K562 (cell line): Measurements from ENCODE around the gene PSAP. TPM values are rescaled to one million over a fixed set of nuclear protein-coding genes. Genes with fewer than 3 reads are reported as not detected.

Source experiments
- MAFG ChIP-seq: fragments of 450-650 bp; conservative IDR thresholded peaks from 2 replicates; pipeline ENCODE4 v1.6.1; 2016; ENCODE audit warnings: missing genetic modification characterization, missing compliant biosample characterization
- MYC ChIP-seq, 2 experiments: fragments of 250-450 bp in 1 of 2; sonication (Bioruptor Pico) in 1 of 2; IDR thresholded peaks; 2 replicates each; pipeline versions ENCODE4 v1.5.1 to v1.6.1; 2012 to 2021; ENCODE audit warnings: low read depth in 2 of 2, borderline replicate concordance in 1 of 2, improper control_type of control experiment in 1 of 2, low read length in 1 of 2, mild to moderate bottlenecking in 1 of 2, moderate library complexity in 1 of 2
- OTX1 ChIP-seq: fragments of 450-650 bp; formaldehyde crosslinking; IDR thresholded peaks from 2 replicates; pipeline ENCODE4 v1.4.0; 2022; ENCODE audit warnings: mild to moderate bottlenecking
- SPI1 ChIP-seq: IDR thresholded peaks from 2 replicates; pipeline ENCODE4 v1.6.1; 2011; ENCODE audit warnings: low read depth, low read length, control low read depth, borderline replicate concordance
- ZFP91 ChIP-seq: sonication (generic); formaldehyde crosslinking; IDR thresholded peaks from 2 replicates; pipeline ENCODE4 v1.8.0; 2022; ENCODE audit warnings: mild to moderate bottlenecking, missing genetic modification reagents
- ZHX1 ChIP-seq: fragments of 150-350 bp; conservative IDR thresholded peaks from 2 replicates; pipeline ENCODE4 v1.6.1; 2014; ENCODE audit warnings: low read length
- polyA plus RNA-seq, 8 experiments: library from polyadenylated mRNA; depleted of rRNA in 4 of 8; stranded (reverse) in 5 of 8; unstranded in 3 of 8; fragments of >200 nt; fragmentation: Nextera tagmentation in 2 of 8; fragmentation: Illumina TruSeq in 1 of 8; extraction: Ambion mirVana in 2 of 8; extraction: Trizol in 1 of 8; gene quantifications; 2 replicates each; pipeline versions ENCODE4 v1.2.1 to v1.2.3, GENCODE V29; 2011 to 2014; ENCODE audit warnings: inconsistent platforms in 1 of 8, missing spikeins in 1 of 8
- total RNA-seq, 7 experiments: library from RNA; depleted of rRNA in 6 of 7; stranded (reverse); fragments of >200 nt in 6 of 7; fragmentation: Illumina TruSeq in 2 of 7; extraction: Trizol in 2 of 7; gene quantifications; 2 replicates each; pipeline versions ENCODE4 v1.2.1 to v1.2.3, GENCODE V29; 2011 to 2021; ENCODE audit warnings: low replicate concordance in 1 of 7
- TF ChIP-seq, protein P1 (sequence below): fragments of 450-650 bp; formaldehyde crosslinking; IDR thresholded peaks from 2 replicates; pipeline ENCODE4 v1.4.0; 2020; ENCODE audit warnings: mild to moderate bottlenecking, moderate library complexity
- TF ChIP-seq, protein P2 (sequence below): sonication (generic); formaldehyde crosslinking; IDR thresholded peaks from 2 replicates; pipeline ENCODE4 v1.8.0; 2022; ENCODE audit warnings: missing genetic modification reagents, mild to moderate bottlenecking, moderate library complexity, borderline replicate concordance

Gene PSAP
- total and polyA plus RNA-seq, 9 of the 15 experiments (the other 6 are each of a cell fraction or from before 2014, with no cell fraction given), result 245 to 700 (median 429) TPM

DNA sequence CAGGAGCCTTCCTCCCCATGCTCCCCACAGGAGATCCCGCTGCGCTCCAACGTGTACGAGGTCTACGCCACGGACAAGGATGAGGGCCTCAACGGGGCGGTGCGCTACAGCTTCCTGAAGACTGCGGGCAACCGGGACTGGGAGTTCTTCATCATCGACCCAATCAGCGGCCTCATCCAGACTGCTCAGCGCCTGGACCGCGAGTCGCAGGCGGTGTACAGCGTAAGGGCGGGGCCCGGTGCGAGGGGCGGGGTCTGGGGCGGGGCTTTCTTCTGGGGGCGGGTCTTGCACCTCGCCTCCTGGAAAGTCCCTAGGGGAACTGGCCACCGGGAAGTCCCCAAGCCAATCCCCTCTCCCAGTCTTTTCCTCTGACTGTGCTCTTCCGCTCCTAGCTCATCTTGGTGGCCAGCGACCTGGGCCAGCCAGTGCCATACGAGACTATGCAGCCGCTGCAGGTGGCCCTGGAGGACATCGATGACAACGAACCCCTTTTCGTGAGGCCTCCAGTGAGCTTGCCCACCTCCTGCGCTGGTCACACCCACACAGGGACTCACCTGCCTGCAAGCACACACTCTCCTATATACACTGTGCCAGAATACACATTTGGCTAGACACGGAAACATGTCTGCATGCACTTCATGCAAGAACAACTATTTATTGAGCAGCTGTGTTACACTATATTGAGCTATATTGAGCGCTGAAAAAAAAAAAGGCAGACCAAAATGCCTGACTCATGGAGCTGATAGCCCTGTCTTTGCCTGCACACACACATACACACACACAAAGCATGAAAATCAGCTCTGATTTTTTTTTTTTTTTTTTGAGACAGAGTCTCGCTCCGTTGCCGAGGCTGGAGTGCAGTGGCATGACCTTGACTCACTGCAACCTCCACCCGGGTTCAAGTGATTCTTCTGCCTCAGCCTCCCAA lies 45.0 kb downstream of the PSAP start (continued):
- peak; percentile 75 for TF ChIP-seq MAFG
- TF ChIP-seq, protein P1, sequence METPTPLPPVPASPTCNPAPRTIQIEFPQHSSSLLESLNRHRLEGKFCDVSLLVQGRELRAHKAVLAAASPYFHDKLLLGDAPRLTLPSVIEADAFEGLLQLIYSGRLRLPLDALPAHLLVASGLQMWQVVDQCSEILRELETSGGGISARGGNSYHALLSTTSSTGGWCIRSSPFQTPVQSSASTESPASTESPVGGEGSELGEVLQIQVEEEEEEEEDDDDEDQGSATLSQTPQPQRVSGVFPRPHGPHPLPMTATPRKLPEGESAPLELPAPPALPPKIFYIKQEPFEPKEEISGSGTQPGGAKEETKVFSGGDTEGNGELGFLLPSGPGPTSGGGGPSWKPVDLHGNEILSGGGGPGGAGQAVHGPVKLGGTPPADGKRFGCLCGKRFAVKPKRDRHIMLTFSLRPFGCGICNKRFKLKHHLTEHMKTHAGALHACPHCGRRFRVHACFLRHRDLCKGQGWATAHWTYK (CRISPR knock-in tag), result peak; percentile 20; the same call in 1 of the 2 replicates
- TF ChIP-seq, protein P2, sequence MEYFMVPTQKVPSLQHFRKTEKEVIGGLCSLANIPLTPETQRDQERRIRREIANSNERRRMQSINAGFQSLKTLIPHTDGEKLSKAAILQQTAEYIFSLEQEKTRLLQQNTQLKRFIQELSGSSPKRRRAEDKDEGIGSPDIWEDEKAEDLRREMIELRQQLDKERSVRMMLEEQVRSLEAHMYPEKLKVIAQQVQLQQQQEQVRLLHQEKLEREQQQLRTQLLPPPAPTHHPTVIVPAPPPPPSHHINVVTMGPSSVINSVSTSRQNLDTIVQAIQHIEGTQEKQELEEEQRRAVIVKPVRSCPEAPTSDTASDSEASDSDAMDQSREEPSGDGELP, result peak; percentile 70
- TF ChIP-seq SPI1, result peak; percentile 27; the same call in 1 of the 2 replicates
- TF ChIP-seq MYC (IDR thresholded peaks at IDR 0.05; ENCODE audit: low read depth, low read length), result no peak
- 0 out of 2 replicates have a peak, but pooled peaks have one; percentile 20 for TF ChIP-seq MYC (CRISPR knock-in tag; IDR thresholded peaks at IDR 0.05; ENCODE audit: borderline replicate concordance, low read depth)
- 0 out of 2 replicates have a peak, but pooled peaks have one; percentile 22 for TF ChIP-seq OTX1 (CRISPR knock-in tag)
- TF ChIP-seq ZHX1, result no peak
- TF ChIP-seq ZFP91, result no peak
